Amniotic epithelial cell (primary cell): ENCODE data around the gene SLIT3.

Experiments used
- DNase-seq: peaks from one replicate; pipeline ENCODE4 v3.0.0-alpha.2; 2010; ENCODE audit warnings: low read depth

Gene SLIT3

GRCh38 chr5:168859471-168859870, 441.5 kb downstream of the SLIT3 start:
- no peak for DNase-seq

GRCh38 chr5:168858994-168859393, 441.9 kb downstream of the SLIT3 start:
- no peak for DNase-seq

- no peak for DNase-seq
These were observed 442.6 kb downstream of the SLIT3 start for GRCh38 chr5:168858371-168858770.

- no peak for DNase-seq
These were observed 447.0 kb downstream of the SLIT3 start for GRCh38 chr5:168853972-168854371.

- no peak for DNase-seq
These were observed 448.6 kb downstream of the SLIT3 start for GRCh38 chr5:168852329-168852728.

GRCh38 chr5:168851902-168852321, 449.0 kb downstream of the SLIT3 start:
- DNase-seq, result peak; percentile 92

- no peak for DNase-seq
These were observed 450.3 kb downstream of the SLIT3 start for GRCh38 chr5:168850683-168851082.

GRCh38 chr5:168848569-168848968, 452.4 kb downstream of the SLIT3 start:
- DNase-seq, result peak; percentile 6

- DNase-seq, result no peak
These were observed 453.3 kb downstream of the SLIT3 start for GRCh38 chr5:168847511-168848073.

GRCh38 chr5:168844922-168845296, 456.0 kb downstream of the SLIT3 start:
- DNase-seq, result no peak

GRCh38 chr5:168844016-168844921, 456.7 kb downstream of the SLIT3 start:
- no peak for DNase-seq

- no peak for DNase-seq
These were observed 457.5 kb downstream of the SLIT3 start for GRCh38 chr5:168843277-168844015.

GRCh38 chr5:168842571-168843205, 458.3 kb downstream of the SLIT3 start:
- DNase-seq, result no peak

GRCh38 chr5:168837852-168838251, 463.1 kb downstream of the SLIT3 start:
- no peak for DNase-seq

- DNase-seq, result no peak
These were observed 464.2 kb downstream of the SLIT3 start for GRCh38 chr5:168836603-168837231.

- no peak for DNase-seq
These were observed 467.0 kb downstream of the SLIT3 start for GRCh38 chr5:168833936-168834335.

- DNase-seq, result no peak
These were observed 467.6 kb downstream of the SLIT3 start for GRCh38 chr5:168833383-168833782.

- DNase-seq, result no peak
These were observed 468.6 kb downstream of the SLIT3 start for GRCh38 chr5:168832308-168832707.

- no peak for DNase-seq
These were observed 469.6 kb downstream of the SLIT3 start for GRCh38 chr5:168831383-168831782.

- DNase-seq, result no peak
These were observed 470.1 kb downstream of the SLIT3 start for GRCh38 chr5:168830833-168831232.

GRCh38 chr5:168829922-168830417, 471.0 kb downstream of the SLIT3 start:
- no peak for DNase-seq

- DNase-seq, result no peak
These were observed 471.9 kb downstream of the SLIT3 start for GRCh38 chr5:168829044-168829443.
